HL-60 (cell line): ENCODE results near the gene E2F3.

ENCODE experiments used
- GABPA ChIP-seq: IDR thresholded peaks from 2 replicates; pipeline ENCODE4 v1.6.1; 2012; ENCODE audit warnings: low read depth
- POLR2AphosphoS5 ChIP-seq: IDR thresholded peaks from 2 replicates; pipeline ENCODE4 v1.6.1; 2012; ENCODE audit warnings: low read depth
- SPI1 ChIP-seq: IDR thresholded peaks from 2 replicates; pipeline ENCODE4 v1.6.1; 2012; ENCODE audit warnings: low read depth, mild to moderate bottlenecking, borderline replicate concordance
- TF ChIP-seq, protein P1 (sequence below): IDR thresholded peaks from one replicate; pipeline ENCODE4 v1.5.1; 2011; ENCODE audit warnings: low read length, control low read depth, inconsistent platforms; ENCODE audit not compliant: insufficient read depth
- TF ChIP-seq, protein P2 (sequence below): IDR thresholded peaks from 2 replicates; pipeline ENCODE4 v1.6.1; 2012; ENCODE audit warnings: low read depth; ENCODE audit not compliant: insufficient replicate concordance

DNA sequence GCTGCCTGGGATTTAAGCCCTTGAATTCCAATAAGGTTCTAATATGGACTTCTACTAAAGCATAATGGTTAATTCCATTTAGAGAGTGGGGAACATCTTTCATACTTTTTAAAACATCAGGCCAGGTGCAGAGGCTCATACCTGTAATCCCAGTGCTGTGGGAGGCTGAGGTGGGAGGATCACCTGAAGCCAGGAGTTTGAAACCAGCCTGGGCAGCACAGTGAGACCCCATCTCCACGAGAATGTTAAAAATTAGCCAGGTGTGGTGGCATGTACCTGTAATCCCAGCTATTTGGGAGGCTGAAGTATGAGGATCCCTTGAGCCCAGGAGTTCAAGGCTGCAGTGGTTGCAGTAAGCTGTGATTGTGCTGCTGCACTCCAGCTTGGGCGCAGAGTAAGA, 35.0 kb downstream of the E2F3 start:
- TF ChIP-seq, protein P1, sequence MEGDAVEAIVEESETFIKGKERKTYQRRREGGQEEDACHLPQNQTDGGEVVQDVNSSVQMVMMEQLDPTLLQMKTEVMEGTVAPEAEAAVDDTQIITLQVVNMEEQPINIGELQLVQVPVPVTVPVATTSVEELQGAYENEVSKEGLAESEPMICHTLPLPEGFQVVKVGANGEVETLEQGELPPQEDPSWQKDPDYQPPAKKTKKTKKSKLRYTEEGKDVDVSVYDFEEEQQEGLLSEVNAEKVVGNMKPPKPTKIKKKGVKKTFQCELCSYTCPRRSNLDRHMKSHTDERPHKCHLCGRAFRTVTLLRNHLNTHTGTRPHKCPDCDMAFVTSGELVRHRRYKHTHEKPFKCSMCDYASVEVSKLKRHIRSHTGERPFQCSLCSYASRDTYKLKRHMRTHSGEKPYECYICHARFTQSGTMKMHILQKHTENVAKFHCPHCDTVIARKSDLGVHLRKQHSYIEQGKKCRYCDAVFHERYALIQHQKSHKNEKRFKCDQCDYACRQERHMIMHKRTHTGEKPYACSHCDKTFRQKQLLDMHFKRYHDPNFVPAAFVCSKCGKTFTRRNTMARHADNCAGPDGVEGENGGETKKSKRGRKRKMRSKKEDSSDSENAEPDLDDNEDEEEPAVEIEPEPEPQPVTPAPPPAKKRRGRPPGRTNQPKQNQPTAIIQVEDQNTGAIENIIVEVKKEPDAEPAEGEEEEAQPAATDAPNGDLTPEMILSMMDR: no peak
- TF ChIP-seq, protein P2, sequence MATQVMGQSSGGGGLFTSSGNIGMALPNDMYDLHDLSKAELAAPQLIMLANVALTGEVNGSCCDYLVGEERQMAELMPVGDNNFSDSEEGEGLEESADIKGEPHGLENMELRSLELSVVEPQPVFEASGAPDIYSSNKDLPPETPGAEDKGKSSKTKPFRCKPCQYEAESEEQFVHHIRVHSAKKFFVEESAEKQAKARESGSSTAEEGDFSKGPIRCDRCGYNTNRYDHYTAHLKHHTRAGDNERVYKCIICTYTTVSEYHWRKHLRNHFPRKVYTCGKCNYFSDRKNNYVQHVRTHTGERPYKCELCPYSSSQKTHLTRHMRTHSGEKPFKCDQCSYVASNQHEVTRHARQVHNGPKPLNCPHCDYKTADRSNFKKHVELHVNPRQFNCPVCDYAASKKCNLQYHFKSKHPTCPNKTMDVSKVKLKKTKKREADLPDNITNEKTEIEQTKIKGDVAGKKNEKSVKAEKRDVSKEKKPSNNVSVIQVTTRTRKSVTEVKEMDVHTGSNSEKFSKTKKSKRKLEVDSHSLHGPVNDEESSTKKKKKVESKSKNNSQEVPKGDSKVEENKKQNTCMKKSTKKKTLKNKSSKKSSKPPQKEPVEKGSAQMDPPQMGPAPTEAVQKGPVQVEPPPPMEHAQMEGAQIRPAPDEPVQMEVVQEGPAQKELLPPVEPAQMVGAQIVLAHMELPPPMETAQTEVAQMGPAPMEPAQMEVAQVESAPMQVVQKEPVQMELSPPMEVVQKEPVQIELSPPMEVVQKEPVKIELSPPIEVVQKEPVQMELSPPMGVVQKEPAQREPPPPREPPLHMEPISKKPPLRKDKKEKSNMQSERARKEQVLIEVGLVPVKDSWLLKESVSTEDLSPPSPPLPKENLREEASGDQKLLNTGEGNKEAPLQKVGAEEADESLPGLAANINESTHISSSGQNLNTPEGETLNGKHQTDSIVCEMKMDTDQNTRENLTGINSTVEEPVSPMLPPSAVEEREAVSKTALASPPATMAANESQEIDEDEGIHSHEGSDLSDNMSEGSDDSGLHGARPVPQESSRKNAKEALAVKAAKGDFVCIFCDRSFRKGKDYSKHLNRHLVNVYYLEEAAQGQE: no peak
- TF ChIP-seq POLR2AphosphoS5: no peak
- TF ChIP-seq GABPA: no peak
- no peak for TF ChIP-seq SPI1
